Measurements from ENCODE around the gene CELF2.

Gene CELF2

GRCh38 chr10:11066520-11066919, 48.8 kb downstream of the CELF2 start:
- TF ChIP-seq CTCF (IDR thresholded peaks at IDR 0.05; ENCODE audit: insufficient read depth, low read depth, low read length, missing control alignments) = no peak
- DNase-seq (ENCODE audit: low read depth) = no peak

GRCh38 chr10:11068861-11069633, 51.4 kb downstream of the CELF2 start:
- TF ChIP-seq CTCF (IDR thresholded peaks at IDR 0.05; ENCODE audit: insufficient read depth, low read depth, low read length, missing control alignments) = no peak

More at GRCh38 chr10:11066520-11066919, 48.8 kb downstream of the CELF2 start:
- no peak overlapping the region for H3K4me3 ChIP-seq (ENCODE audit: low read length)

GRCh38 chr10:11073410-11073809, 55.7 kb downstream of the CELF2 start:
- no peak overlapping the region for H3K4me3 ChIP-seq (ENCODE audit: low read length)
- no peak for DNase-seq (ENCODE audit: low read depth)
- TF ChIP-seq CTCF (IDR thresholded peaks at IDR 0.05; ENCODE audit: insufficient read depth, low read depth, low read length, missing control alignments) = no peak

More at GRCh38 chr10:11068861-11069633, 51.4 kb downstream of the CELF2 start:
- DNase-seq (ENCODE audit: low read depth) = no peak
- H3K4me3 ChIP-seq (ENCODE audit: low read length) = no peak overlapping the region

GRCh38 chr10:11074536-11075267, 57.0 kb downstream of the CELF2 start:
- TF ChIP-seq CTCF (IDR thresholded peaks at IDR 0.05; ENCODE audit: insufficient read depth, low read depth, low read length, missing control alignments) = no peak
- DNase-seq (ENCODE audit: low read depth) = no peak
- no peak overlapping the region for H3K4me3 ChIP-seq (ENCODE audit: low read length)

GRCh38 chr10:11076221-11076620, 58.5 kb downstream of the CELF2 start:
- DNase-seq (ENCODE audit: low read depth) = no peak
- no peak for TF ChIP-seq CTCF (IDR thresholded peaks at IDR 0.05; ENCODE audit: insufficient read depth, low read depth, low read length, missing control alignments)
- no peak overlapping the region for H3K4me3 ChIP-seq (ENCODE audit: low read length)

- TF ChIP-seq CTCF (IDR thresholded peaks at IDR 0.05; ENCODE audit: insufficient read depth, low read depth, low read length, missing control alignments) = no peak
- H3K4me3 ChIP-seq (ENCODE audit: low read length) = no peak overlapping the region
- no peak for DNase-seq (ENCODE audit: low read depth)
Observed at GRCh38 chr10:11080564-11080984, 62.9 kb downstream of the CELF2 start.

Data from epithelial cell of esophagus (primary cell).